GM19043 (cell line): ENCODE measurements around the gene NLRP6.
"Not testable (repeated sequence)": the region's sequence is repeated elsewhere in the genome, so short reads cannot be mapped to it uniquely, and the experiment has no call there.

ENCODE experiments used
- ATAC-seq: cut with Tn5 transposase; IDR thresholded peaks from one replicate; pipeline ENCODE4 v1.9.1; 2021; ENCODE audit warnings: low read depth; ENCODE audit not compliant: unreplicated experiment

Gene NLRP6

DNA sequence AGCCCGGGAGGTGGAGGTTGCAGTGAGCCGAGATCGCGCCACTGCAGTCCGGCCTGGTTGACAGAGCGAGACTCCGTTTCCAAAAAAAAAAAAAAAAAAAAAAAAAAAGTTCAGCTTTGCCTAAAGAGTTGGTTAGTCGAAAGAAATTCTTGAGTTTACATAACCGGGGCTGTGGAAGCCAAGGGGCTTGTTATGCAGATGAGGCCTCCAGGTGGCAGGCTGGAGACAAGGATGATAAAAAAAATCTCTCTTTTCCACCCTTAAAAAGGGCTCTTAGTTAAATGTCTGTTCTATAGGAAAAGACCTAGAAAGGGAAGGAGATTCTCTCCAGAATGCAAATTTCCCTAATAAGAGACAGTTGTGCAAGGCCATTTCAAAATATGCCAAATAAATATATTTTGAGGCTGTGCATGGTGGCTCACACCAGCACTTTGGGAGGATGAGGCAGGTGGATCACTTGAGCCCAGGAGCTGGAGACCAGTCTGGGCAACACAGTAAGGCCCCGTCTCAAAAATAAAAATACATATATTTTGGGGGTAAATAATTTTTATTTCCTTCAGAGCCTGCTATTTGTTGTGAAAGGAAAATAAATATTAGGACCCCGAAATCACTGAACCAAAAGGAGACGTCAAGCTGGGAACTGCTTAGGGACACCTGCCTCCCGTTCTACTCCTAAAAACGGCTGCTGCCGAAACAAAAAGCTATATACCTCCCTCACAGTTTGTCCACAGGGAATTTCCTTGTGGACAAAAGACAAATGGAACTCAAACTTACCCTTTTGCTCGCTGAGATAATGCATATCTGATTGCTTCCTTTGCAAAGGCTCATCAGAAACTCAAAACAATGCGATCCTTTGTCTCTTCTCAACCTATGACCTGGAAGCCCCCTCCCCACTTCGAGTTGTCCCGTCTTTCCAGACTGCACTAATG lies 27.0 kb downstream of the NLRP6 start:
- no peak for ATAC-seq

GRCh38 chr11:305844-306211 lies 27.6 kb downstream of the NLRP6 start:
- ATAC-seq = no peak

GRCh38 chr11:306645-307371 lies 28.6 kb downstream of the NLRP6 start:
- ATAC-seq = no peak

GRCh38 chr11:307766-308708 lies 29.8 kb downstream of the NLRP6 start, which contains the start of gene IFITM2:
IFITM2 (plus strand) TSS chr11:307816; CDS start chr11:308193, 377 bp downstream.
- ATAC-seq = not testable (repeated sequence)

- ATAC-seq = not testable (repeated sequence)
Measured at GRCh38 chr11:308740-309665, 30.8 kb downstream of the NLRP6 start.

GRCh38 chr11:309979-310572 lies 31.9 kb downstream of the NLRP6 start:
- ATAC-seq = not testable (repeated sequence)

DNA sequence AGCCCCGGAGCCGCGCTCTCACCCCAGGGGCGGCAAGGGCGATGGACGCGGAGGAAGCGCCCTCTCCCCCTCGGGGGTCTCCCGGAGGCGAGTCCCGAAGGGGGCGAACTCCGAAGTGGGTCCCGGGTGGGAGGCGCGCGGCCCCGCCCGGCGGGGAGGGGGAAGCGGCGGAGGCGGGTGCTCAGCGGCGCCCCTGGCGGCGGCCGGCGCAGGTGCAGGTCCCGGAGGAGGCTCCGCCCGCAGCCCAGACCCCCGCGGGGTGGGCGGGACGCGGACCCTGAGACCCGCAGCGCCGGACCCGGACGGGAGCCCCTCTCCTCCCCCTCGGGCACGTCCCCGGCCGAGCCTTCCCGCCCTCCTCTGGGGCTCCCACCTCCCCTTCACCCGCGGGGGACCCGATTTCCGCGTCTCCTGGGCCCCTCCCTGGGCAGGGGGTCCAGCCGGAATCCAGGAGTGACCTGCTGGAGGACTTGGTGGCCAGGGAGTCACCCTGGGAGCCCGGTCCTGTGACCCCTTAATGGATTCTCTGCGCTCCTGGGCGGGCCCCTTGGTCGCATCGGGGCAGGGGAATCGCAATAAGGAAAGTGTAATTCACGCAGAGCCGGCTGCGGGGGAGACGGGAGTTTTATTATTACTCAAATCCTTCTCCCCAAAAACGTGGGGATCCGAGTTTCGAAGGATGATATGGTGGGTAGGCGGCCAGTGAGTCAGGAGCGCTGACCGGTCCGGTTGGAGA lies 33.0 kb downstream of the NLRP6 start:
- ATAC-seq = not testable (repeated sequence)

DNA sequence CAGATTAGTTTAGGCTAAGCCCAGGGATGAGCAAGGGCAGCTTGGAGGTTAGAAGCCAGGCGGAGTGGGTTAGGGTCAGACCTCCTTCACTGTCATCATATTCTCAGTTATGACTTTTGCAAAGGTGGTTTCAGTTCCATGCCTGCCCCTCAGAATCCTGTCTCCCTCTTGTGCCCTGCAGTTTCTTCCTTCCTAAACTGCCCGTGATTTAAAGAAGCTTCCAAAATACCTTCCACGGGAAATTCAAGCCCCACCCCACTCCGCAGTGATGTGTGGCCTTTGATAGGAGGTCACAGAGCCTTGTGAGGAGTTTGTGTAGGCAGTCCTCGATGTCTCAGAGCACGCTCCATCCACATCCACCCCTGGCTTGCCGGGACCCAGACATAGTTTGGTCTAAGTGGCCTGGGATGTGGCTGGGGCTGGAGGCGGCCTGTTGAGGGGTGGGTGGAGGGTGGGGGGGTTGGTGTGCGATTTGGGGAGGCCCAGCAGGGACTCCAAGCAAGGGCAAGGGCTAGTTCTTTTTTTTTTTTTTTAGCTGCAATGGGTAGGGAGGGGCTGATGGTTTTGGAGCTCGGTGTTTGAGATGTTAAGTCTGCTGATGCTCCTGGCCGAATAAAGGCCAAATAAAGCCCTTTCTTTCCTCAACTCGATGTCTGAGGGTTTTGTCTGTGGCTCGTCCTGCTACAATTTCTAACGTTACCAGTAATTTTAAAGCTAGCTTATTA lies 34.0 kb downstream of the NLRP6 start:
- ATAC-seq = no peak

- no peak for ATAC-seq
Measured at GRCh38 chr11:313304-313786, 35.1 kb downstream of the NLRP6 start.

DNA sequence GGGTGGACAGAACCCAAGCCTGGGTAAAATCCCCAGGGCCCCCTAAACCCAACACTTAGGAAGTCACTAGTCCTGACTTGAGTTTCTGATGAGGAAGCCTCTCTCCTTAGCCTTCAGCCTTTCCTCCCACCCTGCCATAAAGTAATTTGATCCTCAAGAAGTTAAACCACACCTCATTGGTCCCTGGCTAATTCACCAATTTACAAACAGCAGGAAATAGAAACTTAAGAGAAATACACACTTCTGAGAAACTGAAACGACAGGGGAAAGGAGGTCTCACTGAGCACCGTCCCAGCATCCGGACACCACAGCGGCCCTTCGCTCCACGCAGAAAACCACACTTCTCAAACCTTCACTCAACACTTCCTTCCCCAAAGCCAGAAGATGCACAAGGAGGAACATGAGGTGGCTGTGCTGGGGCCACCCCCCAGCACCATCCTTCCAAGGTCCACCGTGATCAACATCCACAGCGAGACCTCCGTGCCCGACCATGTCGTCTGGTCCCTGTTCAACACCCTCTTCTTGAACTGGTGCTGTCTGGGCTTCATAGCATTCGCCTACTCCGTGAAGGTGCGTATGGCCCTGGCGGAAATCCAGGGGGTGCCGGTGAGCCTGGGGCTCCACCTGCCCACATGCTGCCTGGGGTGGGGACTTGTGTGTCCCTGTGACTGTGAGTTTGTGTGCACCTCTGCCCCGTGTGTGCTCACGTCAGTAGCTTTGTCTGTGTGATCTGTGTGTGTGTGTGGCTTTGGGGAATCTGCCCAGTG lies 35.8 kb downstream of the NLRP6 start, which contains the start of gene IFITM1:
Gene IFITM1, plus strand, starts transcription at position 254 of the 767 bp plus-strand sequence. Its CDS starts 131 bp downstream, at position 385.
- peak; percentile 32 for ATAC-seq

- not testable (repeated sequence) for ATAC-seq
Measured at GRCh38 chr11:314554-314875, 36.3 kb downstream of the NLRP6 start.

GRCh38 chr11:315051-315481 lies 36.9 kb downstream of the NLRP6 start:
- no peak for ATAC-seq

DNA sequence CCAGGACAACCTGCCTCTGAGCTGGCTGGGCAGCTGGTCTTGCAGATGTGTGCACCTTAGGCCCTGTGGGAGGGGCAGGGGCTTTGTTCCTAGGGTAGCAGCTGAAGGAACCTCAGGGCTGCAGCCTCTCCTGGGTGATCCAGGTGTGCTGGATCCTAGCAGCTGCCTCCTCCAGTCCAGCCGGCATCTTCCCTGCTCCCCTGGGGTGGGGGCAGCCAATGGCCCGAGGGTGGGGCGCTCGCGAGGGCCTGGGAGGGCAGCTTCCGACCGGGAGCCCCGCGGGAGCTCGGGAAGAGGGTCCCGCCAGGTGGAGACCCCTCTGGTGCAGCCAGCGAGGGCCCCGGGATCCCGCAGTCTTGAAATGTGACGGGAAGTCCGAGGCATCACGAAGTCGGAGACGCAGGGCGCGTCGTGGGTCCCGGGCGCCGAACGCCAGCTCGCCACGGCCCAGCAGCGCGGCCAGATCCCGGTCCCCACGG lies 37.3 kb downstream of the NLRP6 start:
- ATAC-seq = no peak

DNA sequence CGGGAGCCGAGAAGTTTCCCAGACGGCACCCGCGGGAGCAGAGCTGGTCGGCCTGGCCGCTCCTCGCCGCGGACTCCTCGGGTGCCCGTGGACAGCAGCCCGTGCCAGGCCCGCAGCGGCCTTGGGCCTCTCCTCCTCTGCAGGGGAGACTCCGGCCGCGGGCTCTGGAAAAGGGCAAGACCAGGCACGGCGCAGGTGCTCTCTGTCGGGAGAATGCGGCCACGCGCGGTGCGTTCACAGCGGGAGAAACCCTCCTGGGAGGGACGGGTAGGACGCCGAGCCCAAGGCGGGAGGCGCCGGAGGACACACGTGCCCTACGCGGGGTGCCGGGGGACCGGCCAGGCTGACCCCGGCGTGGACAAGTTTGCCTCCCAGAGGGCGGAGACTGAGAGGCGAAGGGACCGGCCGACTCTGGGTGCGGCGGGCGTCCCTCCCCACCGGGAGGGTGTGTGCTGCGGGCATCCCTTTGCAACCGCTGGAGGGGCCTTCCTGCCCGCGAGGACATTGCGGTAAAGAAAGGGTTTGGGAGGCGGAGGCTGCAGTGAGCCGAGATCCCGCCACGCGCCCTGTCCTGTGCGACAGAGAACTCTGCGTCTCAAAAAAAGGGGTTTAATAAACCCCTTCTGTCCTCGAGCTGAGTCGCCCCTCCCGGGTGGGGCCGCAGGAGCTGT lies 38.0 kb downstream of the NLRP6 start:
- no peak for ATAC-seq

DNA sequence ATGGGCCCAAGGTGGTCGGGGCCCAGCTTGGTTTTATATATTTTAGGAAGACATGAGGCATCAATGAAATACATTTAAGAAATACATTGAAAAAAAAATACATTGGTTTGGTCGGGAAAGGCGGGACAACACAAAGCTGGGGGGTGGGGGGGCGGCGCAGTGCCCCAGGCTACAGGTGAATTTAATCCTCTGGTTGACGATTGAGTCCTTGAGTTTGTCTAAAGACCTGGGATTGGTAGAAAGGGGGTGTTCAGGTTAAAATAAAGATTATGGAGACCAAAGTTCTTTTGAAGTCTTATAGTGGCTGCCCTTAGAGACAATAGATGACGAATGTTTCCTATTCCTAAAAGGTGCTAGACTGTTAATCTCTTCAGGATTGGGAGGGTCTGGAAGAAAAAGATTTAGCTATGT lies 38.7 kb downstream of the NLRP6 start:
- ATAC-seq = no peak
